ENCODE data around the gene RBM12.
"Not testable (repeated sequence)": the region's sequence is repeated elsewhere in the genome, so short reads cannot be mapped to it uniquely, and the experiment has no call there.

The RBM12 gene

DNA sequence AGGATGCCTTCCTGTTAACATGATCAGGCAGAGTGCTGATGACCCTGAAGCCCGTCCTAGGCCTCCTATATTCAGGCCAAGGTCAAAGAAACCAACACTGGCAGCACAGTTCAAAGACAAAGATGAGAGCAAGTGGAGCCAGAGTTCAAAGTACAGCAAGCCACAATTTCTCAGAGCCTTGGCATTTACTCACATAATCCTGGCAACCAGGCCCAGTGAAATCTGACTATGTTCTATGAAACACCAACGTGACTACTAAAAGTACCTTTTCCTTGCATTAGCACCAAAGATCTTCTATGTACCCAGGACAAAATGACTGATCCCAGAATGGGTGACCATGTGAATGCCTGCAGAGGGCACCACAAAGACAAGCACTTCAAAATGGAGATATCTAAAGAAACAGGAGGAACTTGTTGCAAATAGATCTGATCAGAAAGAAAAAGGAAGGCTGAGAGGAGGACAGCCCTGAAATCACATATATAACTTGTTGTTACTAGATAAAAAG, 30.6 kb upstream of the RBM12 start:
- Histone ChIP-seq H3K9ac (ENCODE audit: low read length) (no peak overlapping the region), H3K79me2 (ENCODE audit: insufficient read depth, low read length) (no peaks in the 10 kb centered on the region; the same call in 1 of the 2 replicates)

DNA sequence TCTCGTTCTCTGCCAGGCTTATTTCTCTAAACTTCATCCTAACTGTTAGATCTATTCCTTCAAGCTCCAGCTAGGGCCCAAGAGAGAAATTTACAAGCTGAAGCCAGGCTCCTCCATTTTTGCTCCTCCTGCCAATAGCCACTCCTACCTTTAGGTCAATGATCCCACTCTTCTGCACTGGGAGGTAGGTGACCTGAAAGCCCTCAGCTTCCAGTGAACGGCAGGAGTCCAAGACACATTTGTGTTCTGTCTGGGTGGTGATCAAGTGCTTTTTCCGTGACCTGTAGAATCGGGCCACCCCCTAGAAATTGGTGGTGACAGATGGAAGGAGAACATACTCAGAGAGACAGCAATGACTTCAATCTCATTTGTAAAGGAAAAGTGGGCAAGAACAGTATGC, 25.6 kb upstream of the RBM12 start:
- Histone ChIP-seq H3K9me3 (ENCODE audit: low read length) (no peaks in the 10 kb centered on the region), H3K36me3 (ENCODE audit: insufficient read depth, low read length) (peaks cover 41% of the 10 kb centered on the region)
- TF ChIP-seq, protein P1, sequence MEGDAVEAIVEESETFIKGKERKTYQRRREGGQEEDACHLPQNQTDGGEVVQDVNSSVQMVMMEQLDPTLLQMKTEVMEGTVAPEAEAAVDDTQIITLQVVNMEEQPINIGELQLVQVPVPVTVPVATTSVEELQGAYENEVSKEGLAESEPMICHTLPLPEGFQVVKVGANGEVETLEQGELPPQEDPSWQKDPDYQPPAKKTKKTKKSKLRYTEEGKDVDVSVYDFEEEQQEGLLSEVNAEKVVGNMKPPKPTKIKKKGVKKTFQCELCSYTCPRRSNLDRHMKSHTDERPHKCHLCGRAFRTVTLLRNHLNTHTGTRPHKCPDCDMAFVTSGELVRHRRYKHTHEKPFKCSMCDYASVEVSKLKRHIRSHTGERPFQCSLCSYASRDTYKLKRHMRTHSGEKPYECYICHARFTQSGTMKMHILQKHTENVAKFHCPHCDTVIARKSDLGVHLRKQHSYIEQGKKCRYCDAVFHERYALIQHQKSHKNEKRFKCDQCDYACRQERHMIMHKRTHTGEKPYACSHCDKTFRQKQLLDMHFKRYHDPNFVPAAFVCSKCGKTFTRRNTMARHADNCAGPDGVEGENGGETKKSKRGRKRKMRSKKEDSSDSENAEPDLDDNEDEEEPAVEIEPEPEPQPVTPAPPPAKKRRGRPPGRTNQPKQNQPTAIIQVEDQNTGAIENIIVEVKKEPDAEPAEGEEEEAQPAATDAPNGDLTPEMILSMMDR (IDR thresholded peaks at IDR 0.05; ENCODE audit: low read length) = no peak
- no peak for TF ChIP-seq EZH2 (IDR thresholded peaks at IDR 0.05; ENCODE audit: borderline replicate concordance, low read length)

More for the DNA sequence above, 30.6 kb upstream of the RBM12 start:
- 0 out of 2 replicates have a peak, but pooled peaks cover 4% of the 10 kb centered on the region for H3F3A ChIP-seq (ENCODE audit: insufficient read depth, low read length)
- no peak overlapping the region for H3K27ac ChIP-seq (ENCODE audit: low read depth, low read length, poor library complexity, severe bottlenecking)
- no peak overlapping the region for H3K4me3 ChIP-seq (ENCODE audit: low read depth, low read length, poor library complexity, severe bottlenecking)
- H3K9me2 ChIP-seq (ENCODE audit: low read depth, low read length) = no peaks in the 10 kb centered on the region
- H3K27me3 ChIP-seq (ENCODE audit: insufficient read depth, low read length) = no peaks in the 10 kb centered on the region
- H2AFZ ChIP-seq (ENCODE audit: low read length) = no peak overlapping the region
- no peak for TF ChIP-seq EZH2 (IDR thresholded peaks at IDR 0.05; ENCODE audit: borderline replicate concordance, low read length)
- TF ChIP-seq, protein P1 (IDR thresholded peaks at IDR 0.05; ENCODE audit: low read length) = no peak
- peaks cover 18% of the 10 kb centered on the region; the same call in 1 of the 2 replicates for H3K36me3 ChIP-seq (ENCODE audit: insufficient read depth, low read length)
- no peaks in the 10 kb centered on the region for H4K20me1 ChIP-seq (ENCODE audit: insufficient read depth, low read length)
- H3K9me3 ChIP-seq (ENCODE audit: low read length) = no peaks in the 10 kb centered on the region
- H3K4me1 ChIP-seq (ENCODE audit: insufficient read depth, low read length, severe bottlenecking) = peaks cover 19% of the 10 kb centered on the region
- H3K4me2 ChIP-seq (ENCODE audit: low read length) = no peak overlapping the region

DNA sequence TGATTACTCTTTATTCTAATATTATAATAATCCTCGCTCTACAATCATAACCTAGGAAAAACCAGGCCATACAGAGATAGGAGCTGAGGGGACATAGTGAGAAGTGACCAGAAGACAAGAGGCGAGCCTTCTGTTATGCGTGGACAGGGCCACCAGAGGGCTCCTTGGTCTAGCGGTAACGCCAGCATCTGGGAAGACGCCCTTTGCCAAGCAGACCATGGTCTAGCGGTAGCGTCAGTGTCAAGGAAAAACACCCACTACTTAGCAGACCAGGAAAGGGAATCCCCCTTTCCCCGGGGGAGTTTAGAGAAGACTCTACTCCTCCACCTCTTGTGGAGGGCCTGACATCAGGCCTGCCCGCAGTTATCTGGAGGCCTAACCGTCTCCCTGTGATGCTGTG, 22.2 kb upstream of the RBM12 start:
- H3K9me3 ChIP-seq (ENCODE audit: low read length); H2AFZ ChIP-seq (ENCODE audit: low read length); H3K4me2 ChIP-seq (ENCODE audit: low read length); H4K20me1 ChIP-seq (ENCODE audit: insufficient read depth, low read length); H3K27me3 ChIP-seq (ENCODE audit: insufficient read depth, low read length); H3K4me1 ChIP-seq (ENCODE audit: insufficient read depth, low read length, severe bottlenecking); H3K4me3 ChIP-seq (ENCODE audit: low read depth, low read length, poor library complexity, severe bottlenecking); H3K9ac ChIP-seq (ENCODE audit: low read length); H3K27ac ChIP-seq (ENCODE audit: low read depth, low read length, poor library complexity, severe bottlenecking); H3K9me2 ChIP-seq (ENCODE audit: low read depth, low read length); H3K79me2 ChIP-seq (ENCODE audit: insufficient read depth, low read length); H3F3A ChIP-seq (ENCODE audit: insufficient read depth, low read length): not testable (repeated sequence)
- TF ChIP-seq, protein P1 (IDR thresholded peaks at IDR 0.05; ENCODE audit: low read length) = peak; percentile 11; the same call in 1 of the 2 replicates
- peaks cover 42% of the 10 kb centered on the region for H3K36me3 ChIP-seq (ENCODE audit: insufficient read depth, low read length)

More for the DNA sequence above, 25.6 kb upstream of the RBM12 start:
- Histone ChIP-seq H3K27me3 (ENCODE audit: insufficient read depth, low read length) (no peaks in the 10 kb centered on the region), H3K79me2 (ENCODE audit: insufficient read depth, low read length) (no peaks in the 10 kb centered on the region), H3K4me3 (ENCODE audit: low read depth, low read length, poor library complexity, severe bottlenecking) (no peak overlapping the region), H2AFZ (ENCODE audit: low read length) (no peak overlapping the region), H3K27ac (ENCODE audit: low read depth, low read length, poor library complexity, severe bottlenecking) (no peak overlapping the region), H3F3A (ENCODE audit: insufficient read depth, low read length) (0 out of 2 replicates have a peak, but pooled peaks cover 4% of the 10 kb centered on the region), H3K4me2 (ENCODE audit: low read length) (no peak overlapping the region), H3K9me2 (ENCODE audit: low read depth, low read length) (no peaks in the 10 kb centered on the region), H4K20me1 (ENCODE audit: insufficient read depth, low read length) (no peaks in the 10 kb centered on the region), H3K4me1 (ENCODE audit: insufficient read depth, low read length, severe bottlenecking) (no peaks in the 10 kb centered on the region), H3K9ac (ENCODE audit: low read length) (no peak overlapping the region)

DNA sequence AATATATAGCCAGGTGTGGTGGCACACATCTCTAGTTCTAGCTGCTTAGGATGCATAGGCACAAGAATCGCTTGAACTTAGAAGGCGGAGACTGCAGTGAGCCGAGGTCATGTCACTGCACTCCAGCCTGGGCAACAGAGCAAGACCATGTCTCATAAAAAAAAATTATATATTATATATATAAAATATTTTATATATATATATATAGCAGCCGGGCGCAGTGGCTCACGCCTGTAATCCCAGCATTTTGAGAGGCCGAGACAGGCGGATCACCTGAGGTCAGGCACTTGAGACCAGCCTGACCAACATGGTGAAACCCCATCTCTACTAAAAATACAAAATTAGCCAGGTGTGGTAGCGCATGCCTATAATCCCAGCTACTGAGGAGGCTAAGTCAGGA, 20.7 kb upstream of the RBM12 start:
- H3K27me3 ChIP-seq (ENCODE audit: insufficient read depth, low read length); H3K4me2 ChIP-seq (ENCODE audit: low read length); H3K4me3 ChIP-seq (ENCODE audit: low read depth, low read length, poor library complexity, severe bottlenecking); H3F3A ChIP-seq (ENCODE audit: insufficient read depth, low read length); H3K4me1 ChIP-seq (ENCODE audit: insufficient read depth, low read length, severe bottlenecking); H3K27ac ChIP-seq (ENCODE audit: low read depth, low read length, poor library complexity, severe bottlenecking); H3K9me3 ChIP-seq (ENCODE audit: low read length); H3K79me2 ChIP-seq (ENCODE audit: insufficient read depth, low read length); H2AFZ ChIP-seq (ENCODE audit: low read length); H3K9ac ChIP-seq (ENCODE audit: low read length); H4K20me1 ChIP-seq (ENCODE audit: insufficient read depth, low read length); H3K9me2 ChIP-seq (ENCODE audit: low read depth, low read length): not testable (repeated sequence)
- H3K36me3 ChIP-seq (ENCODE audit: insufficient read depth, low read length) = peaks cover 37% of the 10 kb centered on the region
